H1 (cell line): ENCODE data around the gene HGD. TPM values are rescaled to one million over a fixed set of nuclear protein-coding genes. Genes with fewer than 3 reads are reported as not detected.

ENCODE experiments used
- CTCF ChIA-PET: fragments of 300-600 bp; sonication (Branson Sonifier 250); formaldehyde crosslinking; loops from one replicate; lab custom pipeline; 2021; ENCODE audit not compliant: partially characterized antibody; lab: Charles Lee
- POLR2A ChIA-PET: fragments of 300-600 bp; sonication (Branson Sonifier 250); formaldehyde crosslinking; loops from one replicate; lab custom pipeline; 2021; ENCODE audit warnings: inconsistent platforms; ENCODE audit not compliant: partially characterized antibody; lab: Charles Lee
- DNase-seq, 2 experiments: peaks; one replicate each; pipeline versions ENCODE4 v3.0.0 to v3.0.0-alpha.2; 2010 to 2022; ENCODE audit warnings: low spot score in 2 of 2, low read depth in 1 of 2, mixed read lengths in 1 of 2
- FAIRE-seq: peaks from 2 replicates; lab custom pipeline; 2011; peaks lifted over from hg19 to GRCh38; lab: Jason Lieb, UNC
- H2AFZ ChIP-seq: 2 replicates; pipeline ENCODE4 v1.8.1; 2012; ENCODE audit warnings: low read length, inconsistent platforms
- H2AK5ac ChIP-seq: 2 replicates; pipeline ENCODE4 v1.6.1; 2013; ENCODE audit warnings: low read depth, low read length
- H2BK120ac ChIP-seq: replicated peaks from 2 replicates; pipeline ENCODE3; 2013; ENCODE audit warnings: low read depth, low read length, inconsistent platforms
- H2BK12ac ChIP-seq: 2 replicates; pipeline ENCODE4 v1.6.1; 2013; ENCODE audit warnings: low read depth, low read length
- H2BK15ac ChIP-seq: 2 replicates; pipeline ENCODE4 v1.6.1; 2013; ENCODE audit warnings: low read length
- H2BK20ac ChIP-seq: 2 replicates; pipeline ENCODE4 v1.6.1; 2013; ENCODE audit warnings: low read length
- H2BK5ac ChIP-seq: 2 replicates; pipeline ENCODE4 v1.6.1; 2013; ENCODE audit warnings: low read depth, low read length
- H3K14ac ChIP-seq: 2 replicates; pipeline ENCODE4 v1.6.1; 2013; ENCODE audit warnings: inconsistent platforms; ENCODE audit not compliant: insufficient read length
- H3K18ac ChIP-seq: 2 replicates; pipeline ENCODE4 v1.6.1; 2013; ENCODE audit warnings: low read length; ENCODE audit errors: extremely low read depth
- H3K23ac ChIP-seq: 2 replicates; pipeline ENCODE4 v1.6.1; 2013; ENCODE audit warnings: inconsistent platforms; ENCODE audit not compliant: insufficient read length
- H3K23me2 ChIP-seq: 2 replicates; pipeline ENCODE4 v1.6.1; 2013; ENCODE audit warnings: low read depth, low read length
- H3K27ac ChIP-seq: 2 replicates; pipeline ENCODE4 v1.6.1; 2011; ENCODE audit warnings: low read depth, low read length, inconsistent platforms
- H3K27me3 ChIP-seq, 4 experiments: replicated peaks in 1 of 4; 1 replicate in 1 of 4; 2 replicates in 3 of 4; pipeline versions ENCODE4 v1.6.1 to v1.8.1; 2011 to 2013; ENCODE audit warnings: low read length in 3 of 4, mild to moderate bottlenecking in 3 of 4, inconsistent platforms in 2 of 4, mixed read lengths in 2 of 4, moderate library complexity in 1 of 4; ENCODE audit not compliant: control insufficient read depth in 3 of 4, insufficient read depth in 3 of 4; ENCODE audit errors: extremely low read depth in 1 of 4
- H3K36me3 ChIP-seq, 4 experiments: 2 replicates each; pipeline versions ENCODE4 v1.6.1 to v1.8.1; 2011 to 2013; ENCODE audit warnings: mild to moderate bottlenecking in 4 of 4, low read length in 3 of 4, moderate library complexity in 2 of 4, control low read depth in 1 of 4, inconsistent platforms in 1 of 4; ENCODE audit not compliant: insufficient read depth in 4 of 4, control insufficient read depth in 2 of 4
- H3K4ac ChIP-seq: replicated peaks from 2 replicates; pipeline ENCODE3; 2013; ENCODE audit warnings: low read length, low read depth, mixed read lengths, inconsistent platforms; ENCODE audit not compliant: insufficient read length
- H3K4me1 ChIP-seq, 4 experiments: replicated peaks in 1 of 4; 1 replicate in 1 of 4; 2 replicates in 3 of 4; pipeline versions ENCODE4 v1.6.1 to v1.8.1; 2011 to 2013; ENCODE audit warnings: low read length in 3 of 4, inconsistent platforms in 2 of 4, mixed read lengths in 1 of 4; ENCODE audit not compliant: insufficient read depth in 4 of 4, control insufficient read depth in 3 of 4
- H3K4me2 ChIP-seq, 2 experiments: 2 replicates each; pipeline versions ENCODE4 v1.6.1 to v1.8.1; 2011 to 2013; ENCODE audit warnings: low read depth in 2 of 2, low read length in 2 of 2, control low read depth in 1 of 2, inconsistent platforms in 1 of 2, mild to moderate bottlenecking in 1 of 2; ENCODE audit not compliant: insufficient read depth in 1 of 2
- H3K4me3 ChIP-seq, 4 experiments: fragments of 200-600, 300-600 bp in 1 of 4; sonication (generic), shearing (Covaris generic), sonication (Bioruptor Twin) in 1 of 4; 2 replicates each; pipeline versions ENCODE4 v1.5.1 to v1.8.1; 2011 to 2016; ENCODE audit warnings: low read length in 4 of 4, low read depth in 3 of 4, control low read depth in 2 of 4, inconsistent platforms in 2 of 4, mild to moderate bottlenecking in 2 of 4, mixed read lengths in 1 of 4, moderate library complexity in 1 of 4; ENCODE audit not compliant: insufficient read depth in 2 of 4; ENCODE audit errors: extremely low read depth in 1 of 4
- H3K56ac ChIP-seq: replicated peaks from 2 replicates; pipeline ENCODE3; 2013; ENCODE audit warnings: low read depth, mild to moderate bottlenecking, mixed read lengths, low read length, inconsistent platforms; ENCODE audit not compliant: insufficient read length
- H3K79me1 ChIP-seq: 2 replicates; pipeline ENCODE4 v1.6.1; 2013; ENCODE audit warnings: low read depth, low read length, control low read depth
- H3K79me2 ChIP-seq, 2 experiments: 2 replicates each; pipeline versions ENCODE4 v1.6.1 to v1.8.1; 2012 to 2013; ENCODE audit warnings: low read length in 2 of 2, mild to moderate bottlenecking in 2 of 2, inconsistent platforms in 1 of 2; ENCODE audit not compliant: insufficient read depth in 2 of 2, control insufficient read depth in 1 of 2
- H3K9ac ChIP-seq, 4 experiments: replicated peaks in 1 of 4; 1 replicate in 1 of 4; 2 replicates in 3 of 4; pipeline versions ENCODE4 v1.6.1 to v1.8.1; 2011 to 2013; ENCODE audit warnings: low read depth in 3 of 4, low read length in 3 of 4, control low read depth in 2 of 4, mild to moderate bottlenecking in 2 of 4, moderate library complexity in 2 of 4, inconsistent platforms in 1 of 4; ENCODE audit errors: extremely low read depth in 1 of 4
- H3K9me3 ChIP-seq, 2 experiments: 2 replicates each; pipeline versions ENCODE4 v1.6.1 to v1.8.1; 2012 to 2013; ENCODE audit warnings: mild to moderate bottlenecking in 2 of 2, moderate library complexity in 2 of 2, control low read depth in 1 of 2, inconsistent platforms in 1 of 2, low read depth in 1 of 2, low read length in 1 of 2, mixed read lengths in 1 of 2; ENCODE audit not compliant: insufficient read depth in 2 of 2
- H4K20me1 ChIP-seq, 2 experiments: replicated peaks in 1 of 2; 2 replicates each; pipeline versions ENCODE3 to v1.8.1; 2011 to 2013; ENCODE audit warnings: inconsistent platforms in 2 of 2, low read length in 2 of 2, mild to moderate bottlenecking in 1 of 2; ENCODE audit not compliant: insufficient read depth in 2 of 2, control insufficient read depth in 1 of 2
- H4K5ac ChIP-seq: 2 replicates; pipeline ENCODE4 v1.6.1; 2013; ENCODE audit warnings: low read length, low read depth, mixed read lengths, inconsistent platforms; ENCODE audit not compliant: insufficient read length
- H4K8ac ChIP-seq: 2 replicates; pipeline ENCODE4 v1.8.0; 2013; ENCODE audit warnings: mild to moderate bottlenecking, moderate library complexity, low read length, inconsistent platforms; ENCODE audit not compliant: insufficient read depth; ENCODE audit errors: extremely low read depth
- H4K91ac ChIP-seq: replicated peaks from 2 replicates; pipeline ENCODE3; 2013; ENCODE audit warnings: low read length, mixed read lengths, inconsistent platforms; ENCODE audit not compliant: insufficient read length
- CHD1 ChIP-seq: IDR thresholded peaks from 2 replicates; pipeline ENCODE4 v1.6.1; 2012; ENCODE audit warnings: low read depth, low read length, improper control_type of control experiment
- CHD2 ChIP-seq: IDR thresholded peaks from 2 replicates; pipeline ENCODE4 v1.6.1; 2012; ENCODE audit warnings: low read length, improper control_type of control experiment
- GABPA ChIP-seq: IDR thresholded peaks from 2 replicates; pipeline ENCODE4 v1.6.1; 2011; ENCODE audit warnings: mild to moderate bottlenecking, low read length, moderate library complexity, borderline replicate concordance; ENCODE audit not compliant: insufficient read depth
- GTF2F1 ChIP-seq: IDR thresholded peaks from 2 replicates; pipeline ENCODE4 v1.6.1; 2012; ENCODE audit warnings: low read depth, low read length, improper control_type of control experiment, borderline replicate concordance
- JUND ChIP-seq: IDR thresholded peaks from 2 replicates; pipeline ENCODE4 v1.6.1; 2011; ENCODE audit warnings: mild to moderate bottlenecking, improper control_type of control experiment, low read length
- KDM1A ChIP-seq: fragments of 200-600, 300-600 bp; sonication (generic); IDR thresholded peaks from 2 replicates; pipeline ENCODE4 v1.7.1; 2016; ENCODE audit warnings: mild to moderate bottlenecking, low read length, borderline replicate concordance
- MAX ChIP-seq: IDR thresholded peaks from 2 replicates; pipeline ENCODE4 v1.6.1; 2012; ENCODE audit warnings: inconsistent platforms
- POLR2AphosphoS5 ChIP-seq: IDR thresholded peaks from 2 replicates; pipeline ENCODE4 v1.6.1; 2011; ENCODE audit warnings: low read depth, low read length
- YY1 ChIP-seq: IDR thresholded peaks from 2 replicates; pipeline ENCODE4 v1.6.1; 2011; ENCODE audit warnings: low read depth, mild to moderate bottlenecking, low read length
- WGBS, 2 experiments: shearing (Covaris generic) in 1 of 2; methylation state at CpG; one replicate each; pipeline versions ENCODE4 v1.1.6 to v1.1.7; 2013 to 2015; ENCODE audit warnings: low lambda C conversion rate in 2 of 2, mixed read lengths in 2 of 2, inconsistent platforms in 1 of 2, low coverage in 1 of 2, missing lambda C conversion rate in 1 of 2; ENCODE audit not compliant: insufficient replicate concordance in 2 of 2, insufficient coverage in 1 of 2, insufficient read length in 1 of 2; ENCODE audit errors: extremely low coverage in 1 of 2, missing lambda C conversion rate in 1 of 2; 5-methylcytosine and 5-hydroxymethylcytosine counted together
- polyA plus RNA-seq, 7 experiments: library from polyadenylated mRNA; depleted of rRNA in 3 of 7; stranded (reverse) in 5 of 7; unstranded in 2 of 7; fragments of >200 nt in 5 of 7; fragments of 200-250 nt in 2 of 7; gene quantifications; 1 replicate in 5 of 7; 2 replicates in 1 of 7; 4 replicates in 1 of 7; pipeline versions ENCODE4 v1.2.1 to v1.2.3, GENCODE V29; 2011 to 2013; ENCODE audit warnings: missing spikeins in 2 of 7, mixed read lengths in 2 of 7
- total RNA-seq: library from RNA; stranded (reverse); fragmentation: NEBNext Ultra II Directional; extraction: Animal tissue kit (Norgen Biotek cat#: 25700); gene quantifications from 2 replicates; pipeline ENCODE4 v1.2.1, GENCODE V29; 2021
- TF ChIP-seq, protein P1 (sequence below), 3 experiments: IDR thresholded peaks; 1 replicate in 2 of 3; 2 replicates in 1 of 3; pipeline versions ENCODE4 v1.5.1 to v1.6.1; 2011; ENCODE audit warnings: low read length in 3 of 3, mild to moderate bottlenecking in 3 of 3, inconsistent platforms in 2 of 3, low read depth in 1 of 3, moderate library complexity in 1 of 3; ENCODE audit not compliant: insufficient read depth in 1 of 3; ENCODE audit errors: control extremely low read depth in 1 of 3

HGD gene
- total and polyA plus RNA-seq, 2 of the 8 experiments (the other 6 are each of a cell fraction or from before 2014, with no cell fraction given): 0.11 TPM; not detected in 1

GRCh38 chr3:120615847-120616609, 66.0 kb downstream of the HGD start:
- Histone ChIP-seq H3K79me2 (no peaks in the 10 kb centered on the region), H3K27ac (no peak overlapping the region), H3K9ac (no peak overlapping the region), H3K79me1 (no peaks in the 10 kb centered on the region), H2BK12ac (peak overlapping the region; percentile 68; the same call in 1 of the 2 replicates), H3K9me3 (no peaks in the 10 kb centered on the region), H2AFZ (peak overlapping the region; percentile 97), H4K5ac (no peak overlapping the region), H3K4me2 (no peak overlapping the region), H4K20me1 (no peaks in the 10 kb centered on the region), H3K27me3 (no peaks in the 10 kb centered on the region), H3K4ac (no peak overlapping the region), H2AK5ac (no peak overlapping the region), H3K36me3 (no peaks in the 10 kb centered on the region), H2BK120ac (no peak overlapping the region), H3K23me2 (no peaks in the 10 kb centered on the region), H4K8ac (no peak overlapping the region), H2BK20ac (no peak overlapping the region), H3K4me1 (no peaks in the 10 kb centered on the region), H2BK15ac (no peak overlapping the region), H3K56ac (no peak overlapping the region), H2BK5ac (peak overlapping the region; percentile 66; the same call in 1 of the 2 replicates), H3K23ac (no peak overlapping the region), H4K91ac (no peak overlapping the region), H3K4me3 (no peak overlapping the region), H3K14ac (no peak overlapping the region), H3K18ac (no peak overlapping the region)
- FAIRE-seq (no peak), DNase-seq (no peak)
- POLR2A ChIA-PET: interaction anchor here (1.1 kb wide), 1 partner anchor 20 kb away, joined by 4 read pairs; the partner anchor contains the start of gene NDUFB4
- WGBS, 2 experiments: 93% methylated on average over 13 of the region's 13 CpGs; no CpG with 5 or more reads in 1 of the 2 experiments
- CTCF ChIA-PET: no interaction called here
- TF ChIP-seq MAX (0 out of 2 replicates have a peak, but pooled peaks have one; percentile 29), GABPA (no peak), JUND (no peak), GTF2F1 (no peak), KDM1A (no peak), POLR2AphosphoS5 (no peak), CHD2 (no peak), CHD1 (no peak), YY1 (0 out of 2 replicates have a peak, but pooled peaks have one; percentile 11)
- TF ChIP-seq, protein P1, sequence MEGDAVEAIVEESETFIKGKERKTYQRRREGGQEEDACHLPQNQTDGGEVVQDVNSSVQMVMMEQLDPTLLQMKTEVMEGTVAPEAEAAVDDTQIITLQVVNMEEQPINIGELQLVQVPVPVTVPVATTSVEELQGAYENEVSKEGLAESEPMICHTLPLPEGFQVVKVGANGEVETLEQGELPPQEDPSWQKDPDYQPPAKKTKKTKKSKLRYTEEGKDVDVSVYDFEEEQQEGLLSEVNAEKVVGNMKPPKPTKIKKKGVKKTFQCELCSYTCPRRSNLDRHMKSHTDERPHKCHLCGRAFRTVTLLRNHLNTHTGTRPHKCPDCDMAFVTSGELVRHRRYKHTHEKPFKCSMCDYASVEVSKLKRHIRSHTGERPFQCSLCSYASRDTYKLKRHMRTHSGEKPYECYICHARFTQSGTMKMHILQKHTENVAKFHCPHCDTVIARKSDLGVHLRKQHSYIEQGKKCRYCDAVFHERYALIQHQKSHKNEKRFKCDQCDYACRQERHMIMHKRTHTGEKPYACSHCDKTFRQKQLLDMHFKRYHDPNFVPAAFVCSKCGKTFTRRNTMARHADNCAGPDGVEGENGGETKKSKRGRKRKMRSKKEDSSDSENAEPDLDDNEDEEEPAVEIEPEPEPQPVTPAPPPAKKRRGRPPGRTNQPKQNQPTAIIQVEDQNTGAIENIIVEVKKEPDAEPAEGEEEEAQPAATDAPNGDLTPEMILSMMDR (IDR thresholded peaks at IDR 0.05; ENCODE audit: control extremely low read depth in 1 of 3, insufficient read depth in 1 of 3, low read depth in 1 of 3, low read length in 3 of 3): no peak
